H1 (cell line): Measurements from ENCODE around the gene DGKA. TPM values are rescaled to one million over a fixed set of nuclear protein-coding genes. Genes with fewer than 3 reads are reported as not detected.

Source experiments
- BCL11A ChIP-seq, 2 experiments: IDR thresholded peaks; one replicate each; pipeline ENCODE4 v1.6.1; 2011; ENCODE audit warnings: low read depth in 2 of 2, low read length in 2 of 2, mild to moderate bottlenecking in 2 of 2
- CEBPB ChIP-seq: IDR thresholded peaks from 2 replicates; pipeline ENCODE4 v1.6.1; 2012; ENCODE audit warnings: low read depth, low read length
- EZH2 ChIP-seq: fragments of 200-600 bp; sonication (generic); IDR thresholded peaks from 2 replicates; pipeline ENCODE4 v1.7.1; 2012; ENCODE audit warnings: low read depth, mild to moderate bottlenecking, moderate library complexity, low read length, inconsistent platforms; ENCODE audit not compliant: severe bottlenecking
- GTF2F1 ChIP-seq: IDR thresholded peaks from 2 replicates; pipeline ENCODE4 v1.6.1; 2012; ENCODE audit warnings: low read depth, low read length, improper control_type of control experiment, borderline replicate concordance
- KDM5A ChIP-seq: fragments of 200-600 bp; IDR thresholded peaks from 2 replicates; pipeline ENCODE4 v1.7.1; 2012; ENCODE audit warnings: mild to moderate bottlenecking, low read length, inconsistent platforms, mixed read lengths
- MAFK ChIP-seq: IDR thresholded peaks from 2 replicates; pipeline ENCODE4 v1.6.1; 2012; ENCODE audit warnings: low read depth, mild to moderate bottlenecking, improper control_type of control experiment, low read length
- SIX5 ChIP-seq: IDR thresholded peaks from 2 replicates; pipeline ENCODE4 v1.6.1; 2011; ENCODE audit warnings: mild to moderate bottlenecking, low read depth, low read length
- SP1 ChIP-seq: IDR thresholded peaks from 2 replicates; pipeline ENCODE4 v1.6.1; 2011; ENCODE audit warnings: low read depth, low read length
- SP2 ChIP-seq: IDR thresholded peaks from 2 replicates; pipeline ENCODE4 v1.6.1; 2012; ENCODE audit warnings: mild to moderate bottlenecking, low read length, inconsistent platforms
- polyA plus RNA-seq, 7 experiments: library from polyadenylated mRNA; depleted of rRNA in 3 of 7; stranded (reverse) in 5 of 7; unstranded in 2 of 7; fragments of >200 nt in 5 of 7; fragments of 200-250 nt in 2 of 7; gene quantifications; 1 replicate in 5 of 7; 2 replicates in 1 of 7; 4 replicates in 1 of 7; pipeline versions ENCODE4 v1.2.1 to v1.2.3, GENCODE V29; 2011 to 2013; ENCODE audit warnings: missing spikeins in 2 of 7, mixed read lengths in 2 of 7
- total RNA-seq: library from RNA; stranded (reverse); fragmentation: NEBNext Ultra II Directional; extraction: Animal tissue kit (Norgen Biotek cat#: 25700); gene quantifications from 2 replicates; pipeline ENCODE4 v1.2.1, GENCODE V29; 2021
- TF ChIP-seq, protein P1 (sequence below): fragments of 300-600 bp; sonication (generic); IDR thresholded peaks from 2 replicates; pipeline ENCODE4 v1.7.1; 2012; ENCODE audit warnings: low read length, moderate library complexity, mild to moderate bottlenecking, inconsistent platforms; ENCODE audit not compliant: insufficient replicate concordance
- TF ChIP-seq, protein P2 (sequence below): IDR thresholded peaks from 2 replicates; pipeline ENCODE4 v1.6.1; 2012; ENCODE audit warnings: inconsistent platforms

Gene DGKA
- total and polyA plus RNA-seq, 2 of the 8 experiments (the other 6 are each of a cell fraction or from before 2014, with no cell fraction given), result 15.9 to 18.0 TPM

DNA sequence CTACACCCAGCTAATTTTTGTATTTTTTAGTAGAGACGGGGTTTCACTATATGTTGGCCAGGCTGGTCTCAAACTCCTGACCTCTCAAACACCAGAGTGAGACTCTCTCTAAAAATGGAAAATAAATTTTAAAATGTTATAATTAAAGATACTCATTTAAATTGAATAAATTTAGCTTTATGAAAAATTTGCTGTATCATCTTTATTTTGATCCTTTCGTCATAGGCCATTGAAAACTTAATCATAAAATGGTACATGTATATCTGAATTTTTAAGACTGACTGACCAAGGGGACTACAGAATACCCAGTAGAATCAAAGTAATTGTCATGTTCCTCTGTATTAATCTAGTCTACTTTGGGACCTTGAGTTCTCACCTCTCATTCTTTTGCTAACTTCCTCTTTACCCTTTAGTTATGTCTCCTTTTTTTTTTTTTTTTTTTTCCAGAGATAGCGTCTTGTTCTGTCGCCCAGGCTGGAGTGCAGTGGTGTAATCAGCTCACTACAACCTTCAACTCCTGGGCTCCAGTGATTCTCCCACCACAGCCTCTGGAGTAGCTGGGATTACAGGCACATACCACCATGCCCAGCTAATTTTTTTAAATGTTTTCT, 52.4 kb downstream of the DGKA start (continued):
- TF ChIP-seq, protein P1, sequence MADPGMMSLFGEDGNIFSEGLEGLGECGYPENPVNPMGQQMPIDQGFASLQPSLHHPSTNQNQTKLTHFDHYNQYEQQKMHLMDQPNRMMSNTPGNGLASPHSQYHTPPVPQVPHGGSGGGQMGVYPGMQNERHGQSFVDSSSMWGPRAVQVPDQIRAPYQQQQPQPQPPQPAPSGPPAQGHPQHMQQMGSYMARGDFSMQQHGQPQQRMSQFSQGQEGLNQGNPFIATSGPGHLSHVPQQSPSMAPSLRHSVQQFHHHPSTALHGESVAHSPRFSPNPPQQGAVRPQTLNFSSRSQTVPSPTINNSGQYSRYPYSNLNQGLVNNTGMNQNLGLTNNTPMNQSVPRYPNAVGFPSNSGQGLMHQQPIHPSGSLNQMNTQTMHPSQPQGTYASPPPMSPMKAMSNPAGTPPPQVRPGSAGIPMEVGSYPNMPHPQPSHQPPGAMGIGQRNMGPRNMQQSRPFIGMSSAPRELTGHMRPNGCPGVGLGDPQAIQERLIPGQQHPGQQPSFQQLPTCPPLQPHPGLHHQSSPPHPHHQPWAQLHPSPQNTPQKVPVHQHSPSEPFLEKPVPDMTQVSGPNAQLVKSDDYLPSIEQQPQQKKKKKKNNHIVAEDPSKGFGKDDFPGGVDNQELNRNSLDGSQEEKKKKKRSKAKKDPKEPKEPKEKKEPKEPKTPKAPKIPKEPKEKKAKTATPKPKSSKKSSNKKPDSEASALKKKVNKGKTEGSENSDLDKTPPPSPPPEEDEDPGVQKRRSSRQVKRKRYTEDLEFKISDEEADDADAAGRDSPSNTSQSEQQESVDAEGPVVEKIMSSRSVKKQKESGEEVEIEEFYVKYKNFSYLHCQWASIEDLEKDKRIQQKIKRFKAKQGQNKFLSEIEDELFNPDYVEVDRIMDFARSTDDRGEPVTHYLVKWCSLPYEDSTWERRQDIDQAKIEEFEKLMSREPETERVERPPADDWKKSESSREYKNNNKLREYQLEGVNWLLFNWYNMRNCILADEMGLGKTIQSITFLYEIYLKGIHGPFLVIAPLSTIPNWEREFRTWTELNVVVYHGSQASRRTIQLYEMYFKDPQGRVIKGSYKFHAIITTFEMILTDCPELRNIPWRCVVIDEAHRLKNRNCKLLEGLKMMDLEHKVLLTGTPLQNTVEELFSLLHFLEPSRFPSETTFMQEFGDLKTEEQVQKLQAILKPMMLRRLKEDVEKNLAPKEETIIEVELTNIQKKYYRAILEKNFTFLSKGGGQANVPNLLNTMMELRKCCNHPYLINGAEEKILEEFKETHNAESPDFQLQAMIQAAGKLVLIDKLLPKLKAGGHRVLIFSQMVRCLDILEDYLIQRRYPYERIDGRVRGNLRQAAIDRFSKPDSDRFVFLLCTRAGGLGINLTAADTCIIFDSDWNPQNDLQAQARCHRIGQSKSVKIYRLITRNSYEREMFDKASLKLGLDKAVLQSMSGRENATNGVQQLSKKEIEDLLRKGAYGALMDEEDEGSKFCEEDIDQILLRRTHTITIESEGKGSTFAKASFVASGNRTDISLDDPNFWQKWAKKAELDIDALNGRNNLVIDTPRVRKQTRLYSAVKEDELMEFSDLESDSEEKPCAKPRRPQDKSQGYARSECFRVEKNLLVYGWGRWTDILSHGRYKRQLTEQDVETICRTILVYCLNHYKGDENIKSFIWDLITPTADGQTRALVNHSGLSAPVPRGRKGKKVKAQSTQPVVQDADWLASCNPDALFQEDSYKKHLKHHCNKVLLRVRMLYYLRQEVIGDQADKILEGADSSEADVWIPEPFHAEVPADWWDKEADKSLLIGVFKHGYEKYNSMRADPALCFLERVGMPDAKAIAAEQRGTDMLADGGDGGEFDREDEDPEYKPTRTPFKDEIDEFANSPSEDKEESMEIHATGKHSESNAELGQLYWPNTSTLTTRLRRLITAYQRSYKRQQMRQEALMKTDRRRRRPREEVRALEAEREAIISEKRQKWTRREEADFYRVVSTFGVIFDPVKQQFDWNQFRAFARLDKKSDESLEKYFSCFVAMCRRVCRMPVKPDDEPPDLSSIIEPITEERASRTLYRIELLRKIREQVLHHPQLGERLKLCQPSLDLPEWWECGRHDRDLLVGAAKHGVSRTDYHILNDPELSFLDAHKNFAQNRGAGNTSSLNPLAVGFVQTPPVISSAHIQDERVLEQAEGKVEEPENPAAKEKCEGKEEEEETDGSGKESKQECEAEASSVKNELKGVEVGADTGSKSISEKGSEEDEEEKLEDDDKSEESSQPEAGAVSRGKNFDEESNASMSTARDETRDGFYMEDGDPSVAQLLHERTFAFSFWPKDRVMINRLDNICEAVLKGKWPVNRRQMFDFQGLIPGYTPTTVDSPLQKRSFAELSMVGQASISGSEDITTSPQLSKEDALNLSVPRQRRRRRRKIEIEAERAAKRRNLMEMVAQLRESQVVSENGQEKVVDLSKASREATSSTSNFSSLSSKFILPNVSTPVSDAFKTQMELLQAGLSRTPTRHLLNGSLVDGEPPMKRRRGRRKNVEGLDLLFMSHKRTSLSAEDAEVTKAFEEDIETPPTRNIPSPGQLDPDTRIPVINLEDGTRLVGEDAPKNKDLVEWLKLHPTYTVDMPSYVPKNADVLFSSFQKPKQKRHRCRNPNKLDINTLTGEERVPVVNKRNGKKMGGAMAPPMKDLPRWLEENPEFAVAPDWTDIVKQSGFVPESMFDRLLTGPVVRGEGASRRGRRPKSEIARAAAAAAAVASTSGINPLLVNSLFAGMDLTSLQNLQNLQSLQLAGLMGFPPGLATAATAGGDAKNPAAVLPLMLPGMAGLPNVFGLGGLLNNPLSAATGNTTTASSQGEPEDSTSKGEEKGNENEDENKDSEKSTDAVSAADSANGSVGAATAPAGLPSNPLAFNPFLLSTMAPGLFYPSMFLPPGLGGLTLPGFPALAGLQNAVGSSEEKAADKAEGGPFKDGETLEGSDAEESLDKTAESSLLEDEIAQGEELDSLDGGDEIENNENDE, result no peak
- TF ChIP-seq EZH2 (no peak), CEBPB (no peak), GTF2F1 (no peak), BCL11A (IDR thresholded peaks at IDR 0.05; ENCODE audit: low read depth in 2 of 2, low read length in 2 of 2) (no peak), KDM5A (no peak), SP1 (no peak), SP2 (no peak), MAFK (no peak), SIX5 (no peak)
- TF ChIP-seq, protein P2, sequence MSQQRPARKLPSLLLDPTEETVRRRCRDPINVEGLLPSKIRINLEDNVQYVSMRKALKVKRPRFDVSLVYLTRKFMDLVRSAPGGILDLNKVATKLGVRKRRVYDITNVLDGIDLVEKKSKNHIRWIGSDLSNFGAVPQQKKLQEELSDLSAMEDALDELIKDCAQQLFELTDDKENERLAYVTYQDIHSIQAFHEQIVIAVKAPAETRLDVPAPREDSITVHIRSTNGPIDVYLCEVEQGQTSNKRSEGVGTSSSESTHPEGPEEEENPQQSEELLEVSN, result no peak
